22Rv1 (cell line): ENCODE data around the gene ADORA1.

Experiments
- ZFX ChIP-seq: fragments of 450-650 bp; IDR thresholded peaks from 2 replicates; pipeline ENCODE4 v1.6.1; 2017; ENCODE audit warnings: antibody characterized with exemption, borderline replicate concordance
- TF ChIP-seq, protein P1 (sequence below): fragments of 450-650 bp; IDR thresholded peaks from 2 replicates; pipeline ENCODE4 v1.5.1; 2017; ENCODE audit warnings: mild to moderate bottlenecking

DNA sequence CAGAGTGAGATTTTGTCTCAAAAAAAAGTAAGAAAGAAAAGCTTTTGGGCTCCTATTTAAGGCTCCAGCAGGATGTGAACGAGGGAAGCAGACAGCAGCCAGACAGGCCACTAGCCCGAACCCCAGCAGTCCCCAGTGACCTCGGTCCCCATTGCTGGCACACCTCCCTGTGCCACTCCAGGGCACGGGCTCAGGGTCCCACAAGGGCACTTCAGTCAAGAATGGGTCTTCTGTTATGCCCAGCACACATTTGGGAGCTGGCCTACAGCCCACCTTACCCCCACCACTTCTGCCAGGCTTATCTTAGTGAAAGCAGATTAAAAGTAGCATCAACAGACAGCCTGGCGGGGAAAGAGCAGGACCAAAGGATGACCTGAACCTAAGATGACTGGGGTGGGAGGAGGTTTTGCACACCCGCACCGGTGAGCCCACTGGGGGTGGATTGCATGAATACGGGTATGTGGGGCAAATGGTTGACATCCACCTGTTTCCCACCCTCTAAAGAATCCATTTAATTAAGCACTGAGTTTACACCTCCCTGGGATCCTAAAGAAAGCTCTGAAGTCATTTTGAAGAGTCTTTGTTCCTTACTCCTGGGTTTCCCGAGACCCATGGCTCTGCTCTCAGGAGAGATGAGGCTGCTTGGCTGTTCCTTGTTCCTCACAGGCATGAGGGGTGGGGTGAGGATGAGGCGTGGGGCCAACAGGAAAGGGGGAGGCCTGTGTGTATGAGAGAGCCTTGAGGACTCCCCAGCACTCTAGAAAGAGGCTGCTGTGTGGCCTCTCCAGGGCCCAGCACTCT, 54.3 kb downstream of the ADORA1 start:
- TF ChIP-seq, protein P1, sequence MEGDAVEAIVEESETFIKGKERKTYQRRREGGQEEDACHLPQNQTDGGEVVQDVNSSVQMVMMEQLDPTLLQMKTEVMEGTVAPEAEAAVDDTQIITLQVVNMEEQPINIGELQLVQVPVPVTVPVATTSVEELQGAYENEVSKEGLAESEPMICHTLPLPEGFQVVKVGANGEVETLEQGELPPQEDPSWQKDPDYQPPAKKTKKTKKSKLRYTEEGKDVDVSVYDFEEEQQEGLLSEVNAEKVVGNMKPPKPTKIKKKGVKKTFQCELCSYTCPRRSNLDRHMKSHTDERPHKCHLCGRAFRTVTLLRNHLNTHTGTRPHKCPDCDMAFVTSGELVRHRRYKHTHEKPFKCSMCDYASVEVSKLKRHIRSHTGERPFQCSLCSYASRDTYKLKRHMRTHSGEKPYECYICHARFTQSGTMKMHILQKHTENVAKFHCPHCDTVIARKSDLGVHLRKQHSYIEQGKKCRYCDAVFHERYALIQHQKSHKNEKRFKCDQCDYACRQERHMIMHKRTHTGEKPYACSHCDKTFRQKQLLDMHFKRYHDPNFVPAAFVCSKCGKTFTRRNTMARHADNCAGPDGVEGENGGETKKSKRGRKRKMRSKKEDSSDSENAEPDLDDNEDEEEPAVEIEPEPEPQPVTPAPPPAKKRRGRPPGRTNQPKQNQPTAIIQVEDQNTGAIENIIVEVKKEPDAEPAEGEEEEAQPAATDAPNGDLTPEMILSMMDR, result no peak
- TF ChIP-seq ZFX, result no peak
